Fibroblast of the aortic adventitia (primary cell): ENCODE measurements around the gene FBLN2. TPM values are rescaled to one million over a fixed set of nuclear protein-coding genes. Genes with fewer than 3 reads are reported as not detected.
A peak's percentile ranks its signal among the peaks of the same experiment; 100 is the strongest.

Experiments used
- DNase-seq: peaks from one replicate; pipeline ENCODE4 v3.0.0-alpha.2; 2010; ENCODE audit warnings: low read depth
- H3K4me3 ChIP-seq: 2 replicates; pipeline ENCODE4 v1.5.1; 2011; ENCODE audit warnings: low read depth, mild to moderate bottlenecking, control low read depth, low read length, moderate library complexity
- CTCF ChIP-seq: IDR thresholded peaks from 2 replicates; pipeline ENCODE4 v1.5.1; 2011; ENCODE audit warnings: mild to moderate bottlenecking, low read length, control low read depth, inconsistent platforms; ENCODE audit not compliant: insufficient read depth
- total RNA-seq: library from RNA; depleted of rRNA; stranded (reverse); fragments of >200 nt; gene quantifications from 2 replicates; pipeline ENCODE4 v1.2.3, GENCODE V29; 2012; ENCODE audit warnings: low replicate concordance

Gene FBLN2
- total RNA-seq, 1 donor = 452 TPM

- DNase-seq = no peak
- no peak overlapping the region for H3K4me3 ChIP-seq
- no peak for TF ChIP-seq CTCF
Measured at GRCh38 chr3:13596426-13597205, 47.7 kb downstream of the FBLN2 start.

- no peak for DNase-seq
- no peak overlapping the region for H3K4me3 ChIP-seq
- no peak for TF ChIP-seq CTCF
Measured at GRCh38 chr3:13597661-13598060, 48.7 kb downstream of the FBLN2 start.

GRCh38 chr3:13598201-13598600, 49.3 kb downstream of the FBLN2 start:
- TF ChIP-seq CTCF = no peak
- DNase-seq = no peak
- no peak overlapping the region for H3K4me3 ChIP-seq

GRCh38 chr3:13598926-13599886, 50.3 kb downstream of the FBLN2 start:
- DNase-seq = peak; percentile 45
- H3K4me3 ChIP-seq = no peak overlapping the region
- TF ChIP-seq CTCF = no peak

- TF ChIP-seq CTCF = no peak
- H3K4me3 ChIP-seq = no peak overlapping the region
- no peak for DNase-seq
Measured at GRCh38 chr3:13599887-13600450, 51.0 kb downstream of the FBLN2 start.

- no peak overlapping the region for H3K4me3 ChIP-seq
- peak; percentile 82 for DNase-seq
- TF ChIP-seq CTCF = no peak
Measured at GRCh38 chr3:13600950-13601691, 52.2 kb downstream of the FBLN2 start.
